ENCODE data around the gene PTPN6. TPM values are rescaled to one million over a fixed set of nuclear protein-coding genes. Genes with fewer than 3 reads are reported as not detected.

The PTPN6 gene
- total and polyA plus RNA-seq, 2 of the 8 experiments (the other 6 are each of a cell fraction or from before 2014, with no cell fraction given): 16.3 to 28.4 TPM

DNA sequence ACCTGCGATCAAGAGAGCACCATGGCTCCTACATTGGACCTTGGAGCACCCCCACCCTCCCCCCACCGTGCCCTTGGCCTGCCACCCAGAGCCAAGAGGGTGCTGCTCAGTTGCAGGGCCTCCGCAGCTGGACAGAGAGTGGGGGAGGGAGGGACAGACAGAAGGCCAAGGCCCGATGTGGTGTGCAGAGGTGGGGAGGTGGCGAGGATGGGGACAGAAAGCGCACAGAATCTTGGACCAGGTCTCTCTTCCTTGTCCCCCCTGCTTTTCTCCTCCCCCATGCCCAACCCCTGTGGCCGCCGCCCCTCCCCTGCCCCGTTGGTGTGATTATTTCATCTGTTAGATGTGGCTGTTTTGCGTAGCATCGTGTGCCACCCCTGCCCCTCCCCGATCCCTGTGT is 9.4 kb upstream of the PTPN6 start:
- Histone ChIP-seq H3K9ac (replicated peaks in 1 of 4; ENCODE audit: extremely low read depth in 1 of 4, low read depth in 3 of 4, low read length in 3 of 4) (no peak overlapping the region), H3K56ac (replicated peaks; ENCODE audit: insufficient read length, low read depth, low read length) (no peak overlapping the region), H4K8ac (ENCODE audit: extremely low read depth, insufficient read depth, low read length) (no peak overlapping the region), H3K9me3 (ENCODE audit: insufficient read depth in 2 of 2, low read depth in 1 of 2, low read length in 1 of 2) (no peaks in the 10 kb centered on the region), H4K20me1 (replicated peaks in 1 of 2; ENCODE audit: control insufficient read depth in 1 of 2, insufficient read depth in 2 of 2, low read length in 2 of 2) (peaks cover 2 to 5% of the 10 kb centered on the region in 2 experiments), H2BK120ac (replicated peaks; ENCODE audit: low read depth, low read length) (no peak overlapping the region), H2BK5ac (ENCODE audit: low read depth, low read length) (0 out of 2 replicates have a peak overlapping the region, but pooled peaks have one; percentile 13), H3K27ac (ENCODE audit: low read depth, low read length) (no peak overlapping the region), H2BK15ac (ENCODE audit: low read length) (no peak overlapping the region), H2BK12ac (ENCODE audit: low read depth, low read length) (no peak overlapping the region; the same call in 1 of the 2 replicates), H3K79me2 (ENCODE audit: control insufficient read depth in 1 of 2, insufficient read depth in 2 of 2, low read length in 2 of 2) (no peaks in the 10 kb centered on the region), H3K23me2 (ENCODE audit: low read depth, low read length) (peaks cover 11% of the 10 kb centered on the region), H2BK20ac (ENCODE audit: low read length) (no peak overlapping the region), H4K91ac (replicated peaks; ENCODE audit: insufficient read length, low read length) (no peak overlapping the region), H3K4me1 (replicated peaks in 1 of 4; ENCODE audit: control insufficient read depth in 3 of 4, insufficient read depth in 4 of 4, low read length in 3 of 4) (peaks cover 6 to 22% (median 20%) of the 10 kb centered on the region in 4 experiments), H3K4me2 (ENCODE audit: insufficient read depth in 1 of 2, low read depth in 2 of 2, low read length in 2 of 2) (no peak overlapping the region), H3K4ac (replicated peaks; ENCODE audit: insufficient read length, low read depth, low read length) (no peak overlapping the region), H4K5ac (ENCODE audit: insufficient read length, low read depth, low read length) (no peak overlapping the region), H2AK5ac (ENCODE audit: low read depth, low read length) (no peak overlapping the region), H3K27me3 (replicated peaks in 1 of 4; ENCODE audit: control insufficient read depth in 3 of 4, extremely low read depth in 1 of 4, insufficient read depth in 3 of 4, low read length in 3 of 4) (no peaks in the 10 kb centered on the region), H3K79me1 (ENCODE audit: low read depth, low read length) (no peaks in the 10 kb centered on the region), H3K23ac (ENCODE audit: insufficient read length) (no peak overlapping the region), H3K4me3 (ENCODE audit: extremely low read depth in 1 of 4, insufficient read depth in 2 of 4, low read depth in 3 of 4, low read length in 4 of 4) (no peak overlapping the region), H3K36me3 (ENCODE audit: control insufficient read depth in 2 of 4, insufficient read depth in 4 of 4, low read length in 3 of 4) (peaks cover 6 to 16% (median 9%) of the 10 kb centered on the region in 4 experiments; a peak in 7 of 8 replicates), H3K14ac (ENCODE audit: insufficient read length) (no peak overlapping the region), H3K18ac (ENCODE audit: extremely low read depth, low read length) (no peak overlapping the region), H2AFZ (ENCODE audit: low read length) (no peak overlapping the region)
- ChIA-PET POLR2A (ENCODE audit: partially characterized antibody) (interaction anchor here (1.4 to 44.0 kb wide), 7 partner anchors 10 to 167 kb away, joined by 6 to 1596 read pairs (median 34); partner anchors contain the start of genes ATN1, C1RL, EMG1 and ENO2), CTCF (ENCODE audit: partially characterized antibody) (interaction anchor here (0.6 to 20.2 kb wide), 6 partner anchors 16 to 72 kb away, joined by 3 to 253 read pairs (median 25); partner anchors contain the start of genes ATN1, SPSB2 and TPI1)
- FAIRE-seq: no peak
- peak in 1 of 2 experiments; percentile 39 for DNase-seq (ENCODE audit: low read depth in 1 of 2, low spot score in 2 of 2)
- WGBS, 2 experiments (ENCODE audit: extremely low coverage in 1 of 2, insufficient coverage in 1 of 2, insufficient read length in 1 of 2, insufficient replicate concordance in 2 of 2, low coverage in 1 of 2, low lambda C conversion rate in 2 of 2, missing lambda C conversion rate in 1 of 2): 93% methylated on average over 10 of the region's 12 CpGs; no CpG with 5 or more reads in 1 of the 2 experiments
- TF ChIP-seq, protein P1, sequence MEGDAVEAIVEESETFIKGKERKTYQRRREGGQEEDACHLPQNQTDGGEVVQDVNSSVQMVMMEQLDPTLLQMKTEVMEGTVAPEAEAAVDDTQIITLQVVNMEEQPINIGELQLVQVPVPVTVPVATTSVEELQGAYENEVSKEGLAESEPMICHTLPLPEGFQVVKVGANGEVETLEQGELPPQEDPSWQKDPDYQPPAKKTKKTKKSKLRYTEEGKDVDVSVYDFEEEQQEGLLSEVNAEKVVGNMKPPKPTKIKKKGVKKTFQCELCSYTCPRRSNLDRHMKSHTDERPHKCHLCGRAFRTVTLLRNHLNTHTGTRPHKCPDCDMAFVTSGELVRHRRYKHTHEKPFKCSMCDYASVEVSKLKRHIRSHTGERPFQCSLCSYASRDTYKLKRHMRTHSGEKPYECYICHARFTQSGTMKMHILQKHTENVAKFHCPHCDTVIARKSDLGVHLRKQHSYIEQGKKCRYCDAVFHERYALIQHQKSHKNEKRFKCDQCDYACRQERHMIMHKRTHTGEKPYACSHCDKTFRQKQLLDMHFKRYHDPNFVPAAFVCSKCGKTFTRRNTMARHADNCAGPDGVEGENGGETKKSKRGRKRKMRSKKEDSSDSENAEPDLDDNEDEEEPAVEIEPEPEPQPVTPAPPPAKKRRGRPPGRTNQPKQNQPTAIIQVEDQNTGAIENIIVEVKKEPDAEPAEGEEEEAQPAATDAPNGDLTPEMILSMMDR (IDR thresholded peaks at IDR 0.05; ENCODE audit: control extremely low read depth in 1 of 3, insufficient read depth in 1 of 3, low read depth in 1 of 3, low read length in 3 of 3): no peak
- TF ChIP-seq SP1 (IDR thresholded peaks at IDR 0.05; ENCODE audit: low read depth, low read length) (no peak), TEAD4 (IDR thresholded peaks at IDR 0.05; ENCODE audit: low read depth, low read length) (no peak), MAFK (IDR thresholded peaks at IDR 0.05; ENCODE audit: low read depth, low read length) (no peak), POLR2AphosphoS5 (IDR thresholded peaks at IDR 0.05; ENCODE audit: low read depth, low read length) (no peak; the same call in 1 of the 2 replicates), SIX5 (IDR thresholded peaks at IDR 0.05; ENCODE audit: low read depth, low read length) (no peak), JUN (IDR thresholded peaks at IDR 0.05; ENCODE audit: low read depth, low read length) (no peak), GABPA (IDR thresholded peaks at IDR 0.05; ENCODE audit: borderline replicate concordance, insufficient read depth, low read length) (no peak), MAX (IDR thresholded peaks at IDR 0.05) (no peak), EGR1 (IDR thresholded peaks at IDR 0.05; ENCODE audit: borderline replicate concordance, low read depth, low read length) (no peak)
- TF ChIP-seq, protein P2, sequence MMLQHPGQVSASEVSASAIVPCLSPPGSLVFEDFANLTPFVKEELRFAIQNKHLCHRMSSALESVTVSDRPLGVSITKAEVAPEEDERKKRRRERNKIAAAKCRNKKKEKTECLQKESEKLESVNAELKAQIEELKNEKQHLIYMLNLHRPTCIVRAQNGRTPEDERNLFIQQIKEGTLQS (IDR thresholded peaks at IDR 0.05; ENCODE audit: insufficient read depth, low read depth, low read length): no peak
